Stomach (tissue), 19 donors: ENCODE results near the gene EPYC. TPM values are rescaled to one million over a fixed set of nuclear protein-coding genes. Genes with fewer than 3 reads are reported as not detected.

Experiments
- DNase-seq, 2 donors: peaks; one replicate each; pipeline versions ENCODE4 v3.0.0 to v3.0.0-alpha.2; 2013 to 2019
- H3K27ac ChIP-seq, 5 donors: fragments of 200-600 bp in 4 of 5; sonication (generic) in 4 of 5; one replicate each; pipeline ENCODE4 v1.5.1; 2013 to 2019; ENCODE audit warnings: mild to moderate bottlenecking in 1 of 5, moderate library complexity in 1 of 5
- H3K27me3 ChIP-seq, 3 donors: fragments of 200-600 bp; sonication (generic); one replicate each; pipeline ENCODE4 v1.5.1; 2017 to 2019; ENCODE audit warnings: mixed run types in 1 of 3
- H3K36me3 ChIP-seq, 4 donors: fragments of 200-600 bp; sonication (generic); 1 replicate in 3 of 4; 2 replicates in 1 of 4; pipeline ENCODE4 v1.5.1; 2016 to 2019
- H3K4me1 ChIP-seq, 4 donors: fragments of 200-600 bp; sonication (generic); one replicate each; pipeline ENCODE4 v1.5.1; 2016 to 2019
- H3K4me3 ChIP-seq, 4 donors: fragments of 200-600 bp; sonication (generic) in 3 of 4; one replicate each; pipeline ENCODE4 v1.5.1; 2016 to 2019; ENCODE audit warnings: mild to moderate bottlenecking in 1 of 4
- H3K9me3 ChIP-seq, 4 donors: fragments of 200-600 bp; sonication (generic); one replicate each; pipeline ENCODE4 v1.5.1; 2016 to 2019
- EP300 ChIP-seq: sonication (generic); formaldehyde crosslinking; IDR thresholded peaks from one replicate; pipeline ENCODE4 v1.6.1; 2017; ENCODE audit warnings: antibody characterized with exemption
- POLR2A ChIP-seq, 4 donors: fragments of 450-650 bp; IDR thresholded peaks; one replicate each; pipeline ENCODE4 v1.6.1; 2016; ENCODE audit warnings: antibody characterized with exemption in 4 of 4, control low read depth in 2 of 4, mild to moderate bottlenecking in 1 of 4, moderate library complexity in 1 of 4
- POLR2AphosphoS5 ChIP-seq, 3 donors: sonication (generic); formaldehyde crosslinking; IDR thresholded peaks; one replicate each; pipeline ENCODE4 v1.6.1; 2016; ENCODE audit warnings: antibody characterized with exemption in 3 of 3
- WGBS, 5 donors: extraction: QIAGEN DNeasy Blood & Tissue Kit in 3 of 5; methylation state at CpG; one replicate each; pipeline versions ENCODE4 v1.1.5 to v1.1.7; 2013 to 2018; 5-methylcytosine and 5-hydroxymethylcytosine counted together
- intact Hi-C: fragments of 100-400 bp; cut with DNase I; formaldehyde crosslinking; loops from one replicate; pipeline ENCODE4 v1.15.1; 2023; ENCODE audit warnings: low total_unique reads
- long read RNA-seq, 10 donors: transcript quantifications; one replicate each; lab custom pipeline, GENCODE V29; 2026
- polyA plus RNA-seq, 3 donors: library from polyadenylated mRNA; stranded (reverse); fragments of 200-250 nt; gene quantifications; one replicate each; pipeline ENCODE4 v1.2.3, GENCODE V29; 2013
- total RNA-seq, 5 donors: library from RNA; depleted of rRNA; stranded (reverse); fragments of >200 nt; gene quantifications; one replicate each; pipeline versions ENCODE4 v1.1.0 to v1.2.3, GENCODE V29; 2014 to 2016
- TF ChIP-seq, protein P1 (sequence below), 7 experiments: fragments of 450-650 bp in 4 of 7; fragments of 200-600 bp in 3 of 7; sonication (generic) in 3 of 7; IDR thresholded peaks; one replicate each; pipeline ENCODE4 v1.5.1; 2016 to 2019; ENCODE audit warnings: antibody characterized with exemption in 7 of 7, control low read depth in 2 of 7, mild to moderate bottlenecking in 1 of 7
- donor health status: healthy with polysubstance abuse.
- donor health status: Bipolar disorder and iron deficiency.
- donor health status: healthy.

The EPYC gene, protein sequence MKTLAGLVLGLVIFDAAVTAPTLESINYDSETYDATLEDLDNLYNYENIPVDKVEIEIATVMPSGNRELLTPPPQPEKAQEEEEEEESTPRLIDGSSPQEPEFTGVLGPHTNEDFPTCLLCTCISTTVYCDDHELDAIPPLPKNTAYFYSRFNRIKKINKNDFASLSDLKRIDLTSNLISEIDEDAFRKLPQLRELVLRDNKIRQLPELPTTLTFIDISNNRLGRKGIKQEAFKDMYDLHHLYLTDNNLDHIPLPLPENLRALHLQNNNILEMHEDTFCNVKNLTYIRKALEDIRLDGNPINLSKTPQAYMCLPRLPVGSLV
- total RNA-seq = not detected
- polyA plus RNA-seq = not detected
- long read RNA-seq, donor 1 = 0 reads
- long read RNA-seq, donor 2 = 0 reads
- long read RNA-seq, donor 3 = 0 reads
- long read RNA-seq, donor 4 = 0 reads
- long read RNA-seq, donor 5 = 0 reads
- long read RNA-seq, donor 6 = 0 reads
- long read RNA-seq, donor 7 = 0 reads
- long read RNA-seq, donor 8 = 0 reads
- long read RNA-seq, donor 9 = 0 reads
- long read RNA-seq, donor 10 = 0 reads

DNA sequence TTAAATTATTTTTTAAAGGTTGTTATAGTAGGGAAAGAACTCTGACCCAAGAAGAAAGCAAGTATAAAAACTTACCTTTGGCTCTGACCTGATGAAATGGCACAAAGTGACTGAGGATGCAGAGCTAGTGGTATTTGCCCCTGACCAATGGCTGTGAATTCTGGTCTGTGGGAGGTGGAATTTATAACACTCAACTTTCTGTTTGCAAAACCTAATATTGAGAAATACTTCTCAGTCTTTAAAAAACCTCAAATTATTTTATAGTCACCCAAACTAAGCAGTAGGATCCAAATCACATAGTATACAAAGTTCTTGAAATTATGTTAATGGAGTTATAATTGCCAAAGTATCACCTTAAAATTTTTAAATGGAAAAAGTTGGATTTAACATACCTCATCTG is at the start of gene EPYC:
EPYC (minus strand) TSS at position 101 of the 400 bp plus-strand sequence. CDS start 2,407 bp downstream, outside the sequence.
- TF ChIP-seq EP300 = no peak
- TF ChIP-seq POLR2A (IDR thresholded peaks at IDR 0.05) = no peak
- no peak for TF ChIP-seq POLR2AphosphoS5 (IDR thresholded peaks at IDR 0.05)
- TF ChIP-seq, protein P1, sequence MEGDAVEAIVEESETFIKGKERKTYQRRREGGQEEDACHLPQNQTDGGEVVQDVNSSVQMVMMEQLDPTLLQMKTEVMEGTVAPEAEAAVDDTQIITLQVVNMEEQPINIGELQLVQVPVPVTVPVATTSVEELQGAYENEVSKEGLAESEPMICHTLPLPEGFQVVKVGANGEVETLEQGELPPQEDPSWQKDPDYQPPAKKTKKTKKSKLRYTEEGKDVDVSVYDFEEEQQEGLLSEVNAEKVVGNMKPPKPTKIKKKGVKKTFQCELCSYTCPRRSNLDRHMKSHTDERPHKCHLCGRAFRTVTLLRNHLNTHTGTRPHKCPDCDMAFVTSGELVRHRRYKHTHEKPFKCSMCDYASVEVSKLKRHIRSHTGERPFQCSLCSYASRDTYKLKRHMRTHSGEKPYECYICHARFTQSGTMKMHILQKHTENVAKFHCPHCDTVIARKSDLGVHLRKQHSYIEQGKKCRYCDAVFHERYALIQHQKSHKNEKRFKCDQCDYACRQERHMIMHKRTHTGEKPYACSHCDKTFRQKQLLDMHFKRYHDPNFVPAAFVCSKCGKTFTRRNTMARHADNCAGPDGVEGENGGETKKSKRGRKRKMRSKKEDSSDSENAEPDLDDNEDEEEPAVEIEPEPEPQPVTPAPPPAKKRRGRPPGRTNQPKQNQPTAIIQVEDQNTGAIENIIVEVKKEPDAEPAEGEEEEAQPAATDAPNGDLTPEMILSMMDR (IDR thresholded peaks at IDR 0.05) = no peak
- intact Hi-C loops = no loop called here
- no peaks in the 10 kb centered on the region for H3K27me3 ChIP-seq
- H3K4me3 ChIP-seq = no peak within 1 kb of the TSS
- peaks cover 0 to 8% (median 0%) of the 10 kb centered on the region in 4 donors for H3K4me1 ChIP-seq
- no peak within 1 kb of the TSS for H3K27ac ChIP-seq
- H3K9me3 ChIP-seq = no peaks in the 10 kb centered on the region
- DNase-seq = no peak
- no peaks in the 10 kb centered on the region for H3K36me3 ChIP-seq

GRCh38 chr12:91053951-91054715 is 49.4 kb upstream of the EPYC start:
- DNase-seq = peak in 1 of 2 donors; percentile 85
- no peak overlapping the region for H3K27ac ChIP-seq
- intact Hi-C loops = no loop called here
- H3K36me3 ChIP-seq = no peaks in the 10 kb centered on the region
- TF ChIP-seq EP300 (no peak), POLR2A (IDR thresholded peaks at IDR 0.05) (no peak), POLR2AphosphoS5 (IDR thresholded peaks at IDR 0.05) (no peak)
- TF ChIP-seq, protein P1 (IDR thresholded peaks at IDR 0.05) = no peak
- H3K4me1 ChIP-seq = peaks cover 0 to 10% (median 0%) of the 10 kb centered on the region in 4 donors
- no peaks in the 10 kb centered on the region for H3K27me3 ChIP-seq
- H3K9me3 ChIP-seq = no peaks in the 10 kb centered on the region
- H3K4me3 ChIP-seq = no peak overlapping the region
- WGBS, 5 donors = 61 to 76% (median 67%) methylated on average over 4 of the region's 4 CpGs

DNA sequence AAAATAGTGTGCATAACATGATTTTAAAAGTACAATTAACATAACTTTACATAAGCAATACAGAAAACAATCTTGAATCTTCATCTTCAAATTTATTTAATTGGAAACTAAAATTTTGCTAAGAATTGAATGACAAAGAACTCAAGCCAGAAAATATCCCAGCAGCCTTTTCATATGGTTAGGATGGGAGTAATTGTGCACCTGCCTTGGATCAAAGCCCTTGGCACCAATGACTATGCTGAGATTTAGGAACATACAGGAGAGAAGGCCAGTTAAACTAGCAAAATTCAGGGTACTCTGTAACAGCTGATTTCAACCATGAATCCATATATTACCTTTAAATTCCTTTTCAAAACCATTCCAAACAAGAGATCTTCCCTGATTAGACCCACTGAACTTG is 47.3 kb upstream of the EPYC start:
- peaks cover 0 to 10% (median 0%) of the 10 kb centered on the region in 4 donors for H3K4me1 ChIP-seq
- intact Hi-C loops = no loop called here
- H3K27me3 ChIP-seq = no peaks in the 10 kb centered on the region
- H3K36me3 ChIP-seq = no peaks in the 10 kb centered on the region
- no peaks in the 10 kb centered on the region for H3K9me3 ChIP-seq
- no peak overlapping the region for H3K27ac ChIP-seq
- no peak for DNase-seq
- no peak overlapping the region for H3K4me3 ChIP-seq
- no peak for TF ChIP-seq POLR2A (IDR thresholded peaks at IDR 0.05)
- TF ChIP-seq, protein P1 (IDR thresholded peaks at IDR 0.05) = no peak
- no peak for TF ChIP-seq EP300
- no peak for TF ChIP-seq POLR2AphosphoS5 (IDR thresholded peaks at IDR 0.05)

DNA sequence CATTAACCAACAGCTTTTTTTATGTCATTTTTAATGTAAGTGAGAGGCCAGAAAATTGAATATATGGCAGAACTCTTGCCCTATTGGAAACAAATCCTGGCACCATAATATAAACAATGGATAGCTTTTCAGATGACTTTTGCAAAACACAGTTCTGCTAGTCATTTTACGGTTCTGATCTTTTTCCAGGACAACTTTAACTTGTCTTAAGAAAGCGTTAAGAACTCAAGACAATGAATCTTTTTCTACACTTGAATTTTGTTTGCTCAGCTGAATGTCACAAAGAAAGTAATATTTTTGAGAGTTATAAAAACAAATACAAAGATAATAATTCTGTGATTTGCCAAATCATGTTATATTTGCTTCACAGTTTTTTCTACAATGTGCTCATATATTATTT is 39.8 kb upstream of the EPYC start:
- Histone ChIP-seq H3K36me3 (no peaks in the 10 kb centered on the region), H3K27ac (no peak overlapping the region), H3K4me1 (no peaks in the 10 kb centered on the region), H3K9me3 (no peaks in the 10 kb centered on the region), H3K27me3 (no peaks in the 10 kb centered on the region), H3K4me3 (no peak overlapping the region)
- no peak for TF ChIP-seq EP300
- TF ChIP-seq, protein P1 (IDR thresholded peaks at IDR 0.05) = no peak
- no peak for TF ChIP-seq POLR2A (IDR thresholded peaks at IDR 0.05)
- no peak for TF ChIP-seq POLR2AphosphoS5 (IDR thresholded peaks at IDR 0.05)
- WGBS, 5 donors = 73 to 92% (median 76%) methylated on average over 2 of the region's 2 CpGs
- DNase-seq = peak in 1 of 2 donors; percentile 32
- intact Hi-C loops = no loop called here
